ENCODE results near the gene UBE2K. TPM values are rescaled to one million over a fixed set of nuclear protein-coding genes. Genes with fewer than 3 reads are reported as not detected.
"Not testable (repeated sequence)": the region's sequence is repeated elsewhere in the genome, so short reads cannot be mapped to it uniquely, and the experiment has no call there.

The UBE2K gene
- total RNA-seq, 1 donor from 2014 or later, result 19.0 TPM

DNA sequence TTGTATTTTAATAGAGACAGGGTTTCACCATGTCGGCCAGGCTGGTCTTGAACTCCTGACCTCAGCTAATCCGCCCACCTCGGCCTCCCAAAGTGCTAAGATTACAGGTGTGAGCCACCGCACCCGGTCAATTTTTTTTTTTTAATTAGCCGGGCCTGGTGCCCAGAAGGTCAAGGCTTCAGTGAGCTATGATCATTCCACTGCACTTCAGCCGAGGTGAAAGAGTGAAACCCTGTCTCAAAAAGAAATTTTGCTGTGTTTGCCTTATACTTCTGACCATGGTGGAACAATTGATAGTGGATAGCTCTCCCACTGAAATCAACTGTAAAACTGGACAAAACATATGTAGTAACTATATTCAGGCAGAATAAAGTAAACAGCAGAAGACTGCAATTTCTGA lies 35.3 kb upstream of the UBE2K start:
- H3K36me3 ChIP-seq (ENCODE audit: control insufficient read depth, insufficient read depth, low read length), result no peaks in the 10 kb centered on the region
- no peak overlapping the region for H3K4me3 ChIP-seq (ENCODE audit: low read depth, low read length)
- TF ChIP-seq, protein P1, sequence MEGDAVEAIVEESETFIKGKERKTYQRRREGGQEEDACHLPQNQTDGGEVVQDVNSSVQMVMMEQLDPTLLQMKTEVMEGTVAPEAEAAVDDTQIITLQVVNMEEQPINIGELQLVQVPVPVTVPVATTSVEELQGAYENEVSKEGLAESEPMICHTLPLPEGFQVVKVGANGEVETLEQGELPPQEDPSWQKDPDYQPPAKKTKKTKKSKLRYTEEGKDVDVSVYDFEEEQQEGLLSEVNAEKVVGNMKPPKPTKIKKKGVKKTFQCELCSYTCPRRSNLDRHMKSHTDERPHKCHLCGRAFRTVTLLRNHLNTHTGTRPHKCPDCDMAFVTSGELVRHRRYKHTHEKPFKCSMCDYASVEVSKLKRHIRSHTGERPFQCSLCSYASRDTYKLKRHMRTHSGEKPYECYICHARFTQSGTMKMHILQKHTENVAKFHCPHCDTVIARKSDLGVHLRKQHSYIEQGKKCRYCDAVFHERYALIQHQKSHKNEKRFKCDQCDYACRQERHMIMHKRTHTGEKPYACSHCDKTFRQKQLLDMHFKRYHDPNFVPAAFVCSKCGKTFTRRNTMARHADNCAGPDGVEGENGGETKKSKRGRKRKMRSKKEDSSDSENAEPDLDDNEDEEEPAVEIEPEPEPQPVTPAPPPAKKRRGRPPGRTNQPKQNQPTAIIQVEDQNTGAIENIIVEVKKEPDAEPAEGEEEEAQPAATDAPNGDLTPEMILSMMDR (IDR thresholded peaks at IDR 0.05; ENCODE audit: insufficient read depth, low read length, severe bottlenecking), result no peak
- no peaks in the 10 kb centered on the region for H3K27me3 ChIP-seq (ENCODE audit: control insufficient read depth, insufficient read depth, low read length)
- FAIRE-seq (no peak), DNase-seq (ENCODE audit: low read depth) (no peak)

DNA sequence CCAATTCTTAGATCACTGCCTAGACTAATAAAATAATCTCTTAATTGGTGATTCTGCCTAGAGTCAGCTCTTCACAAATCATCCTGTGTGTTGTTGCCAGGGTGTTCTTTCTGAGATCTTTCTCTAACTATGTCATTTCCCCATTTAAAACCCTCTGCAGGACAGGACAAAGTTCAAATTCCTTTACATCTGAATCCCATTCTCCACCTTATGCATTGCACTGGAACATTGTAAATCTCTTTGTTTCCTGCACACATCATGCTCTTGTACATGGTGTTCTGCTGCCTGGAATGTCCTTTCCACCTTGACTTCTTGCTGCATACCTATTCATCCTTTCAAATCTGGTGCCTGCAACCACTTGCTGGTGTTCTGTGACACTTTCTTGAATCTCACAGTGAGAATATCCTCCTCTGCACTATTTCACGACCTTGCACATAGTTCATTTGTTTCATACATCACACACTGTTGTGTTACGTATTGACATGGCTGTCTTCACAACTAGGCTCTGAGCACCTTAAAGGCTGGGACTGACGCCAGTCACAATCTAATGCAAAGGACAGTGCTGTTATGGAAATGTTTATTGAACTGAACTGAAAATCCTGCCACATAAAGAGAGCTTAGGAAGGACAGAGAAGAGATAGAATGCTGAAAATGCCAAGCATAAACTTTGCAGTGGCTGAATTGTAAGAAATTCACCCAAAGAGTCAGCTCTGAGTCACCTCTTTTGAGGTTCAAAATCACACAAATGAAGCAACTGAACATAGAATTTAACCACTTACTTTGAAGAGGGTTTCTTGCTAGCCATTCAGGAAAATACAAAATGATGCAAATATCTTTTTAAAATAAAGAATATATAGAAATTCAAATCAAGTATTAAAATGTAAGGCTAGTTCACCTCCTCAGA lies 32.9 kb upstream of the UBE2K start:
- no peaks in the 10 kb centered on the region for H3K27me3 ChIP-seq (ENCODE audit: control insufficient read depth, insufficient read depth, low read length)
- no peak overlapping the region for H3K4me3 ChIP-seq (ENCODE audit: low read depth, low read length)
- no peaks in the 10 kb centered on the region for H3K36me3 ChIP-seq (ENCODE audit: control insufficient read depth, insufficient read depth, low read length)
- FAIRE-seq (no peak), DNase-seq (ENCODE audit: low read depth) (peak; percentile 7)
- TF ChIP-seq, protein P1 (IDR thresholded peaks at IDR 0.05; ENCODE audit: insufficient read depth, low read length, severe bottlenecking), result no peak

DNA sequence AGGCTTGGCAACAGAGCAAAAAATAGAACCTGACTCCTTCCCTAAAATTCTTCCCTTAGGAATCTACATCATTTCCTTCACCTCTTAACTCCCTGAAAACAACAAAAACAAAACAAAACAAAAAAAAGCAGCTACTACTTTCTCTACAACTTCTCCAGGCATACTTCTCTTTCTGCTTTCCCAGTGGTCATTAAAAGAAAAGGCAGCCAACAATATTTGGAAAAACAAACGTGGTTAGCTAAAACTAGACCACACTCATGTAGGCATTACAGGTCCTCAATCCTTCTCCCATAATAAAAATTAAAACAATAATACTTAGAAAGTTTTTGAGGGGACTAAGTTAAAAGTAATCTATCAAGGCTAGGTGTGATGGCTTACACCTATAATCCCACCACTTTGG lies 30.2 kb upstream of the UBE2K start:
- Histone ChIP-seq H3K27me3 (ENCODE audit: control insufficient read depth, insufficient read depth, low read length) (no peaks in the 10 kb centered on the region), H3K4me3 (ENCODE audit: low read depth, low read length) (no peak overlapping the region), H3K36me3 (ENCODE audit: control insufficient read depth, insufficient read depth, low read length) (no peaks in the 10 kb centered on the region)
- DNase-seq (ENCODE audit: low read depth) (no peak), FAIRE-seq (no peak)
- TF ChIP-seq, protein P1 (IDR thresholded peaks at IDR 0.05; ENCODE audit: insufficient read depth, low read length, severe bottlenecking), result no peak

DNA sequence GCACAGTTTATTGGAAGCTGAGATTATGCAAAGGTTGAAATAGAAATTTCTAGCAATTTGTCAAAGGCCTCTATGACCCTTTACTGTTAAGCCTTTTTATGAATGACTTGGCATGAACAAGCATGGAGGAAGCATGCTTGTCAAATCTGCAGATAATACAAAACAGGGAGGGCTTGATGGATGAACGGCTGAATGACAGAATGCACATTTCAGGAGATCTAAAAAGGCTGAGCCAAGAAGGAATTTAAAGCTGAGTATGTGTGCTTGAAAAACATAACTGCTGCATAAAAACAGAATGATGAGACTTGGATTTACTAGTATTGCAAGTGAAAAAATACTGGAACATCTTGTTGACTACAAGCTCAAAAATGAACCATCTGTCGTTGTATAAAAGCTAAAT lies 29.0 kb upstream of the UBE2K start:
- no peak overlapping the region for H3K4me3 ChIP-seq (ENCODE audit: low read depth, low read length)
- no peaks in the 10 kb centered on the region for H3K36me3 ChIP-seq (ENCODE audit: control insufficient read depth, insufficient read depth, low read length)
- DNase-seq (ENCODE audit: low read depth) (no peak), FAIRE-seq (no peak)
- H3K27me3 ChIP-seq (ENCODE audit: control insufficient read depth, insufficient read depth, low read length), result no peaks in the 10 kb centered on the region
- TF ChIP-seq, protein P1 (IDR thresholded peaks at IDR 0.05; ENCODE audit: insufficient read depth, low read length, severe bottlenecking), result no peak

DNA sequence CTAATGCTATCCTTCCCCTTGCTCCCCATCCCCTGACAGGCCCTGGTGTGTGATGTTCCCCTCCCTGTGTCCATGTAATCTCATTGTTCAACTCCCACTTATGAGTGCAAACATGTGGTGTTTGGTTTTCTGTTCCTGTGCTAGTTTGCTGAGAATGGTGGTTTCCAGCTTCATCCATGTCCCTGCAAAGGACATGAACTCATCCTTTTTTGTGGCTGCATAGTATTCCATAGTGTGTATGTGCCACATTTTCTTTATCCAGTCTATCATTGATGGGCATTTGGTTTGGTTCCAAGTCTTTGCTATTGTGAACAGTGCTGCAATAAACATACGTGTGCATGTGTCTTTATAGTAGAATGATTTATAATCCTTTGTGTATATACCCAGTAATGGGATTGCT lies 27.6 kb upstream of the UBE2K start:
- not testable (repeated sequence) for H3K27me3 ChIP-seq (ENCODE audit: control insufficient read depth, insufficient read depth, low read length); H3K4me3 ChIP-seq (ENCODE audit: low read depth, low read length); FAIRE-seq; H3K36me3 ChIP-seq (ENCODE audit: control insufficient read depth, insufficient read depth, low read length); DNase-seq (ENCODE audit: low read depth)

DNA sequence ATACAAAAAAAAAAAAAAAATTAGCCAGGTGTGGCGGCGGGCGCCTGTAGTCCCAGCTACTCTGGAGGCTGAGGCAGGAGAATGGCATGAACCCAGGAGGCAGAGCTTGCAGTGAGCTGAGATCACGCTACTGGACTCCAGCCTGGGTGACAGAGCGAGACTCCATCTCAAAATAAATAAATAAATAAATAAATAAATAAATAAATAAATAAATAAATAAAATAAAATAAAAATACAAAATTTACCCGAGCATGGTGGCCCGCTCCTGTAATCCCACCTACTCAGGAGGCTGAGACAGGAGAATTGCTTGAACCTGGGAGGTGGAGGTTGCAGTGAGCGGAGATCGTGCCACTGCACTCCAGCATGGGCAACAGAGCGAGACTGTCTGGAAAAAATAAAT lies 22.3 kb upstream of the UBE2K start:
- FAIRE-seq; DNase-seq (ENCODE audit: low read depth); H3K27me3 ChIP-seq (ENCODE audit: control insufficient read depth, insufficient read depth, low read length): not testable (repeated sequence)

DNA sequence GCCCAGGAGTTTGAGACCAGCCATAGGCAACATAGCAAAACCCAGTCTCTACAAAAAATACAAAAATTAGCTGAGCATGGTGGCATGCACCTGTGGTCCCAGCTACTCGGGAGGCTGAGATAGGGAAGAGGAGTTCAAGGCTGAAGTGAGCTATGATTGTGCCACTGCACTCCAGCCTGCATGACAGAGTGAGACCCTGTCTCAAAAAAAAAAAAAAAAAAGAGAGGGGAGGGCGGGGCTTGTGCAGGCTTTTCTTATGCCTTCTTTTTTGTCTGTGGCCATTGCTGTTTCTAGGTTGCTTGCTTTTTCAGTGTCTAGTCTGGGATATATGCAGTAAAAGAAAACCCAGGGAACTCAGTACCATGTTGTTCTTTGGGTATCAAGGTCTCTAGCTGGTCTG lies 16.9 kb upstream of the UBE2K start:
- FAIRE-seq; H3K36me3 ChIP-seq (ENCODE audit: control insufficient read depth, insufficient read depth, low read length); DNase-seq (ENCODE audit: low read depth); H3K27me3 ChIP-seq (ENCODE audit: control insufficient read depth, insufficient read depth, low read length); H3K4me3 ChIP-seq (ENCODE audit: low read depth, low read length): not testable (repeated sequence)

More for the DNA sequence above, 22.3 kb upstream of the UBE2K start:
- H3K4me3 ChIP-seq (ENCODE audit: low read depth, low read length); H3K36me3 ChIP-seq (ENCODE audit: control insufficient read depth, insufficient read depth, low read length): not testable (repeated sequence)
